WTC11 (cell line): ENCODE results near the gene MALT1. TPM values are rescaled to one million over a fixed set of nuclear protein-coding genes. Genes with fewer than 3 reads are reported as not detected.
"Not testable (repeated sequence)": the region's sequence is repeated elsewhere in the genome, so short reads cannot be mapped to it uniquely, and the experiment has no call there.

Experiments used
- ATAC-seq: fragments of 200-7000 bp; cut with Tn5 transposase; 2 replicates; pipeline ENCODE4 v1.10.0; 2021; ENCODE audit warnings: mild to moderate bottlenecking, moderate library complexity
- CTCF ChIA-PET: fragments of 300-600 bp; sonication (Branson Sonifier 250); formaldehyde crosslinking; loops from one replicate; lab custom pipeline; 2021; ENCODE audit warnings: antibody characterized with exemption; lab: Charles Lee
- POLR2A ChIA-PET: fragments of 350-600 bp; sonication (Branson Sonifier 250); formaldehyde crosslinking; loops from one replicate; lab custom pipeline; 2021; ENCODE audit warnings: antibody characterized with exemption; lab: Charles Lee
- DNase-seq: peaks from one replicate; pipeline ENCODE4 v3.0.0; 2021; ENCODE audit warnings: low spot score
- H3K27ac Mint-ChIP-seq: 2 replicates; pipeline ENCODE4 v1.8.0; 2021; ENCODE audit warnings: mixed read lengths
- H3K27me3 Mint-ChIP-seq: 2 replicates; pipeline ENCODE4 v1.8.0; 2021; ENCODE audit warnings: low read depth, mild to moderate bottlenecking, moderate library complexity, mixed read lengths
- H3K36me3 Mint-ChIP-seq: 2 replicates; pipeline ENCODE4 v1.8.0; 2021; ENCODE audit warnings: mixed read lengths
- H3K4me1 Mint-ChIP-seq: 2 replicates; pipeline ENCODE4 v1.8.0; 2022; ENCODE audit warnings: mixed read lengths
- H3K4me3 Mint-ChIP-seq: 2 replicates; pipeline ENCODE4 v1.8.0; 2021; ENCODE audit warnings: mild to moderate bottlenecking, moderate library complexity, mixed read lengths
- H3K9me3 Mint-ChIP-seq: 2 replicates; pipeline ENCODE4 v1.8.0; 2021; ENCODE audit warnings: mixed read lengths
- CBFB ChIP-seq: sonication (generic); formaldehyde crosslinking; IDR thresholded peaks from 2 replicates; pipeline ENCODE4 v1.8.1; 2022; ENCODE audit warnings: mild to moderate bottlenecking, low read depth, missing genetic modification reagents
- GTF2I ChIP-seq: fragments of 250-450 bp; sonication (Bioruptor Pico); conservative IDR thresholded peaks from 2 replicates; pipeline ENCODE4 v1.4.0; 2021; ENCODE audit warnings: mild to moderate bottlenecking
- IRF2 ChIP-seq: sonication (generic); formaldehyde crosslinking; IDR thresholded peaks from 2 replicates; pipeline ENCODE4 v1.8.0; 2022; ENCODE audit warnings: low read depth, missing genetic modification reagents, borderline replicate concordance
- KAT7 ChIP-seq: sonication (generic); formaldehyde crosslinking; IDR thresholded peaks from 2 replicates; pipeline ENCODE4 v1.8.1; 2023; ENCODE audit warnings: missing genetic modification reagents, mild to moderate bottlenecking, borderline replicate concordance
- MYBL2 ChIP-seq: sonication (generic); formaldehyde crosslinking; IDR thresholded peaks from 2 replicates; pipeline ENCODE4 v1.8.1; 2023; ENCODE audit warnings: mild to moderate bottlenecking, moderate library complexity, missing genetic modification reagents
- NFE2L1 ChIP-seq: sonication (generic); formaldehyde crosslinking; IDR thresholded peaks from 2 replicates; pipeline ENCODE4 v1.8.1; 2023; ENCODE audit warnings: missing genetic modification reagents
- NFYB ChIP-seq: sonication (generic); formaldehyde crosslinking; conservative IDR thresholded peaks from 2 replicates; pipeline ENCODE4 v1.8.0; 2022; ENCODE audit warnings: low read depth, missing genetic modification reagents
- NR2C2 ChIP-seq: sonication (generic); formaldehyde crosslinking; IDR thresholded peaks from 2 replicates; pipeline ENCODE4 v1.8.0; 2022; ENCODE audit warnings: mild to moderate bottlenecking, missing genetic modification reagents
- SOX15 ChIP-seq: fragments of 250-450 bp; sonication (Bioruptor Pico); IDR thresholded peaks from 2 replicates; pipeline ENCODE4 v1.9.0; 2021; ENCODE audit warnings: mild to moderate bottlenecking
- TEAD1 ChIP-seq: sonication (generic); formaldehyde crosslinking; IDR thresholded peaks from 2 replicates; pipeline ENCODE4 v1.8.0; 2022; ENCODE audit warnings: mild to moderate bottlenecking, missing genetic modification reagents
- ZBTB21 ChIP-seq: sonication (generic); formaldehyde crosslinking; IDR thresholded peaks from 2 replicates; pipeline ENCODE4 v1.8.1; 2023; ENCODE audit warnings: mild to moderate bottlenecking, missing genetic modification reagents, borderline replicate concordance
- ZNF263 ChIP-seq: sonication (generic); formaldehyde crosslinking; IDR thresholded peaks from 2 replicates; pipeline ENCODE4 v1.8.1; 2022; ENCODE audit warnings: low read depth, mild to moderate bottlenecking, moderate library complexity, missing genetic modification reagents
- ZNF396 ChIP-seq: fragments of 250-450 bp; sonication (Bioruptor Pico); IDR thresholded peaks from 2 replicates; pipeline ENCODE4 v1.8.0; 2021; ENCODE audit warnings: mild to moderate bottlenecking, moderate library complexity, borderline replicate concordance
- ZNF416 ChIP-seq: fragments of 250-450 bp; sonication (Bioruptor Pico); IDR thresholded peaks from 2 replicates; pipeline ENCODE4 v1.9.0; 2021; ENCODE audit warnings: mild to moderate bottlenecking, inconsistent platforms
- total RNA-seq: library from RNA; stranded (reverse); gene quantifications from 3 replicates; pipeline ENCODE4 v1.2.3, GENCODE V29; 2021
- TF ChIP-seq, protein P1 (sequence below): sonication (generic); formaldehyde crosslinking; IDR thresholded peaks from 2 replicates; pipeline ENCODE4 v1.8.1; 2023; ENCODE audit warnings: mild to moderate bottlenecking, missing genetic modification reagents
- TF ChIP-seq, protein P2 (sequence below): fragments of 250-450 bp; sonication (Bioruptor Pico); IDR thresholded peaks from 2 replicates; pipeline ENCODE4 v1.9.0; 2021; ENCODE audit warnings: mild to moderate bottlenecking
- TF ChIP-seq, protein P3 (sequence below): sonication (generic); formaldehyde crosslinking; IDR thresholded peaks from 2 replicates; pipeline ENCODE4 v1.8.1; 2022; ENCODE audit warnings: low read depth, missing genetic modification reagents, borderline replicate concordance
- TF ChIP-seq, protein P4 (sequence below): sonication (generic); formaldehyde crosslinking; IDR thresholded peaks from 2 replicates; pipeline ENCODE4 v1.8.1; 2023; ENCODE audit warnings: mild to moderate bottlenecking, missing genetic modification reagents, borderline replicate concordance

The MALT1 gene
- total RNA-seq, 1 experiment from 2014 or later: 13.2 TPM

DNA sequence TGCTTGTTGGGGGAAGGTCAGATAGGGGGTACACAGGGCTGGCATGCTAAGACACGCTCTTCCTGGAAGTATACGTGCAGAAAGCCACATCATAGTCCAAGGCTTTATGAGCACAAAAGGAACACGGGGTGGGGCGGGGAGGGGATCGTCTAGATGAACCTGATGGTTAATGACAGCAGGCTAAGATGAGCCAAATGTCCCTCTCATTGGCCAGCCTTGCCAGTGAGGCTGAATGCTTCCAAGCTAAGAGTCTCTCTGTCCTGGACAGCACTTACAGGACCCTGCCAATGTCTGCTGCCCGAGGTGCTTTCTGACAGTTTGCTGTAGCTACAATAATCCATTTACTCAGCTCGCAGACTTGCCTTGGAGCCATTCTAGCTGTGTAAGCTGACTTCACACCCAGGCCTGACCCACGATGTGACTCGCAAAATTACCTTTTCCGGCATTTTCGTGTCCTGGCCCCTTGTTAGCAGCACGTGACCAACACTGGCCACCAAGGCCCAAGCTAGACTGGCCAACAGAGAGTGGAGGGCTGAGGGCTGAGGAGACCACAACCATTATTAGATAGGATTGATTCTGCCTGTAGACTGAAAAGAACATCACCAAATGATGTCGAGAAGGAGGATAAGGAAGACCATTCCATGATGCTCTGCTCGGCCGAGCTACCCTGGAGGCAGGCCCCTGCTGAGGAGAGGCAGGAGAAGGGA is 84.2 kb downstream of the MALT1 start:
- TF ChIP-seq, protein P1, sequence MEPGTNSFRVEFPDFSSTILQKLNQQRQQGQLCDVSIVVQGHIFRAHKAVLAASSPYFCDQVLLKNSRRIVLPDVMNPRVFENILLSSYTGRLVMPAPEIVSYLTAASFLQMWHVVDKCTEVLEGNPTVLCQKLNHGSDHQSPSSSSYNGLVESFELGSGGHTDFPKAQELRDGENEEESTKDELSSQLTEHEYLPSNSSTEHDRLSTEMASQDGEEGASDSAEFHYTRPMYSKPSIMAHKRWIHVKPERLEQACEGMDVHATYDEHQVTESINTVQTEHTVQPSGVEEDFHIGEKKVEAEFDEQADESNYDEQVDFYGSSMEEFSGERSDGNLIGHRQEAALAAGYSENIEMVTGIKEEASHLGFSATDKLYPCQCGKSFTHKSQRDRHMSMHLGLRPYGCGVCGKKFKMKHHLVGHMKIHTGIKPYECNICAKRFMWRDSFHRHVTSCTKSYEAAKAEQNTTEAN (CRISPR knock-in tag): no peak
- TF ChIP-seq ZNF263 (CRISPR knock-in tag) (no peak), KAT7 (CRISPR knock-in tag) (no peak), GTF2I (CRISPR knock-in tag) (no peak), NFE2L1 (CRISPR knock-in tag) (no peak), NR2C2 (CRISPR knock-in tag) (no peak), IRF2 (CRISPR knock-in tag) (no peak), SOX15 (CRISPR knock-in tag) (no peak)
- Mint-ChIP-seq H3K27me3 (no peaks in the 10 kb centered on the region), H3K4me1 (peaks cover 5% of the 10 kb centered on the region), H3K27ac (no peak overlapping the region), H3K9me3 (no peaks in the 10 kb centered on the region), H3K36me3 (no peaks in the 10 kb centered on the region), H3K4me3 (no peak overlapping the region)
- ChIA-PET CTCF (interaction anchor here (1.0 to 4.5 kb wide), 5 partner anchors 8 to 225 kb away, joined by 4 to 29 read pairs (median 6); no protein-coding TSS in a partner anchor), POLR2A (no interaction called here)
- ATAC-seq: no peak
- DNase-seq: no peak

DNA sequence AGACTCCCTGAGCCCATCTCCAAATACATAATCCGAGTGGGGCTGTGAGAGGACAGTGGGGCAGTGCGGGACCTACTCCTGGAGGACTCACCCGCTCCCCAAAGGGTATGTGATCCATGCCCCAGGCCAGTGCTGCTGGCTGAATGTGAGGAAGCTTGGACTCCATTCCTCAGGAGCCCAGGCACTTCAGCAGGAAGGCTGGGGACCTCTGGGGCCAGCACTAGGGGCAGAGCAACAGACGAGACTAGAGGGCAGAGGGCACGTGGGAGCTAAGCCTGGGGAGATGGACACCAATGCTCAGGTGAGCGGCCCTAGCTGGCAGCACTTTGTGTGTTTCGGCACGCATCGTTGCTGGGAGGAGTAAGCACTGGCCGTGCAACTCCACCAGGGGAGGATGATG is 84.9 kb downstream of the MALT1 start:
- no peaks in the 10 kb centered on the region for H3K36me3 Mint-ChIP-seq
- H3K9me3 Mint-ChIP-seq: no peaks in the 10 kb centered on the region
- ATAC-seq (no peak), DNase-seq (no peak)
- ChIA-PET POLR2A (no interaction called here), CTCF (interaction anchor here (1.0 to 1.5 kb wide), 3 partner anchors 8 to 226 kb away, joined by 4 to 11 read pairs (median 5); no protein-coding TSS in a partner anchor)
- H3K27me3 Mint-ChIP-seq: no peaks in the 10 kb centered on the region
- no peak overlapping the region for H3K4me3 Mint-ChIP-seq
- TF ChIP-seq CBFB: no peak
- H3K4me1 Mint-ChIP-seq: peaks cover 5% of the 10 kb centered on the region
- H3K27ac Mint-ChIP-seq: no peak overlapping the region

DNA sequence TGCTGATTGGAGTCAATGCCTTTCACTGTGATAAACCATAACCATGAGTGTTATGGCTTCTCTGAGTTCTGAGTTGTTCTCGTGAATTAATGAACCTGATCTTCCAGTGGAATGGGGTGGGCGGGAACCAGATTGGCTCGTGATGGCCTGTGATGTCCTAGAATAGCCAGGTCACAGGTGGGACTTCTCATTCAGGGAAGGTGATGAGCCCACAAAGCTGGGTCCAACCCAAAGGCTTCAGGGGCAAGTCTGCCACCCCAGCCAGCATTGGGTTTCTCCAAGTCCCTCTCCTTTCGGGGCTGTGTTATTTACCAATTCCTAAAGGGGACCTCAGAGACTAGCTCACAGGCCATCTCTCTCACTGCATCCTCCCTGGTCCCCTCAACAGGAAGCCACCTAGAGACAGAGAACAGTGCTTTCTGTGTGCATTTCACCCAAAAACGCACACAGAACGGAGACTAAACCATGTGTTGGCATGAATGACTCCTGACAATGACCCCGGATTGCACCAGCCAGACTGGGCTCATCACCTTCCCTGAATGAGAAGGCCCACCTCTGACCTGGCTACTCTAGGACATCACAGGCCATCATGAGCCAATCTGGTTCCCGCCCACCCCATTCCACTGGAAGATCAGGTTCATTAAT is 85.5 kb downstream of the MALT1 start:
- TF ChIP-seq MYBL2 (CRISPR knock-in tag) (no peak), NFE2L1 (CRISPR knock-in tag) (no peak)
- TF ChIP-seq, protein P2, sequence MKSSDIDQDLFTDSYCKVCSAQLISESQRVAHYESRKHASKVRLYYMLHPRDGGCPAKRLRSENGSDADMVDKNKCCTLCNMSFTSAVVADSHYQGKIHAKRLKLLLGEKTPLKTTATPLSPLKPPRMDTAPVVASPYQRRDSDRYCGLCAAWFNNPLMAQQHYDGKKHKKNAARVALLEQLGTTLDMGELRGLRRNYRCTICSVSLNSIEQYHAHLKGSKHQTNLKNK (CRISPR knock-in tag): no peak
- Mint-ChIP-seq H3K9me3 (no peaks in the 10 kb centered on the region), H3K4me3 (no peak overlapping the region), H3K36me3 (no peaks in the 10 kb centered on the region), H3K4me1 (peaks cover 5% of the 10 kb centered on the region), H3K27me3 (no peaks in the 10 kb centered on the region), H3K27ac (no peak overlapping the region)
- ATAC-seq (no peak), DNase-seq (no peak)
- CTCF ChIA-PET: interaction anchor here (0.6 to 1.5 kb wide), 3 partner anchors 11 to 314 kb away, joined by 3 to 5 read pairs (median 4); no protein-coding TSS in a partner anchor
- POLR2A ChIA-PET: no interaction called here

DNA sequence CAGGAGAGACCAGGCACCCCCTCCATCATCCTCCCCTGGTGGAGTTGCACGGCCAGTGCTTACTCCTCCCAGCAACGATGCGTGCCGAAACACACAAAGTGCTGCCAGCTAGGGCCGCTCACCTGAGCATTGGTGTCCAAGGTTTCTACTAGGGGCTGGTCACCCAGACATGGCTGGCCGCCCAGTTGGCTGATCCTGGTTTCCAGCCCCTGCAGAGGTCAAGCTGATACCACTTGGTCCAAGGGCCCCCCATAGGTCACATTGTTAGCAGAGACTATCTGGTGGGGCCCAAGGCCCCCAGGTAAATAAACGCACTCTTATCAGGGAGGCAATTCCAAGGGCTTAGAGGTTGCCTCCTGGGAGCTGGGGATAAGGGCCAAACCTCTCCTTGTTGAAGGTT is 86.1 kb downstream of the MALT1 start:
- CTCF ChIA-PET: interaction anchor here (0.6 kb wide), 1 partner anchor 313 kb away, joined by 3 read pairs; no protein-coding TSS in a partner anchor

DNA sequence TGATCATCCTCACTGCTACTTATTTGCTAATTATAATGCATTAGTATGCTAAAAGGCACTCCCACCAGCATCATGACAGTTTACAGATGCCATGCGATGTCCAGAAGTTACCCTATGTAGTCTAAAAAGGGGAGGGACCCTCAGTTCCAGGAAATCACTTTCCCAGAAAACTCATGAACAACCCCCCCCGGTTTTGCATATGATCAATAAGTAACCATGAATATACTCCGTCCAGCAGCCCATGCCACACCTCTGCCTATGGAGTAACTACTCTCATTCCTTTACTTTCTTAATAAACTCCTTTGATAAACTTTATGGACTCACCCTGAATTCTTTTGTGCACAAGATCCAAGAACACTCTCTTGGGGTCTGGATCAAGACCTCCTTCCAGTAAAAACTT is 86.8 kb downstream of the MALT1 start:
- no peak for DNase-seq
- Mint-ChIP-seq H3K36me3 (no peaks in the 10 kb centered on the region), H3K27ac (no peak overlapping the region), H3K27me3 (no peaks in the 10 kb centered on the region), H3K4me3 (no peak overlapping the region), H3K4me1 (peaks cover 11% of the 10 kb centered on the region), H3K9me3 (no peaks in the 10 kb centered on the region)
- CTCF ChIA-PET: no interaction called here
- no peak for ATAC-seq
- POLR2A ChIA-PET: no interaction called here
- TF ChIP-seq ZNF396 (CRISPR knock-in tag) (no peak), TEAD1 (CRISPR knock-in tag) (no peak), ZNF416 (CRISPR knock-in tag) (no peak), NFYB (no peak), ZBTB21 (CRISPR knock-in tag) (no peak)
- TF ChIP-seq, protein P3, sequence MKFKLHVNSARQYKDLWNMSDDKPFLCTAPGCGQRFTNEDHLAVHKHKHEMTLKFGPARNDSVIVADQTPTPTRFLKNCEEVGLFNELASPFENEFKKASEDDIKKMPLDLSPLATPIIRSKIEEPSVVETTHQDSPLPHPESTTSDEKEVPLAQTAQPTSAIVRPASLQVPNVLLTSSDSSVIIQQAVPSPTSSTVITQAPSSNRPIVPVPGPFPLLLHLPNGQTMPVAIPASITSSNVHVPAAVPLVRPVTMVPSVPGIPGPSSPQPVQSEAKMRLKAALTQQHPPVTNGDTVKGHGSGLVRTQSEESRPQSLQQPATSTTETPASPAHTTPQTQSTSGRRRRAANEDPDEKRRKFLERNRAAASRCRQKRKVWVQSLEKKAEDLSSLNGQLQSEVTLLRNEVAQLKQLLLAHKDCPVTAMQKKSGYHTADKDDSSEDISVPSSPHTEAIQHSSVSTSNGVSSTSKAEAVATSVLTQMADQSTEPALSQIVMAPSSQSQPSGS (CRISPR knock-in tag): no peak
- TF ChIP-seq, protein P4, sequence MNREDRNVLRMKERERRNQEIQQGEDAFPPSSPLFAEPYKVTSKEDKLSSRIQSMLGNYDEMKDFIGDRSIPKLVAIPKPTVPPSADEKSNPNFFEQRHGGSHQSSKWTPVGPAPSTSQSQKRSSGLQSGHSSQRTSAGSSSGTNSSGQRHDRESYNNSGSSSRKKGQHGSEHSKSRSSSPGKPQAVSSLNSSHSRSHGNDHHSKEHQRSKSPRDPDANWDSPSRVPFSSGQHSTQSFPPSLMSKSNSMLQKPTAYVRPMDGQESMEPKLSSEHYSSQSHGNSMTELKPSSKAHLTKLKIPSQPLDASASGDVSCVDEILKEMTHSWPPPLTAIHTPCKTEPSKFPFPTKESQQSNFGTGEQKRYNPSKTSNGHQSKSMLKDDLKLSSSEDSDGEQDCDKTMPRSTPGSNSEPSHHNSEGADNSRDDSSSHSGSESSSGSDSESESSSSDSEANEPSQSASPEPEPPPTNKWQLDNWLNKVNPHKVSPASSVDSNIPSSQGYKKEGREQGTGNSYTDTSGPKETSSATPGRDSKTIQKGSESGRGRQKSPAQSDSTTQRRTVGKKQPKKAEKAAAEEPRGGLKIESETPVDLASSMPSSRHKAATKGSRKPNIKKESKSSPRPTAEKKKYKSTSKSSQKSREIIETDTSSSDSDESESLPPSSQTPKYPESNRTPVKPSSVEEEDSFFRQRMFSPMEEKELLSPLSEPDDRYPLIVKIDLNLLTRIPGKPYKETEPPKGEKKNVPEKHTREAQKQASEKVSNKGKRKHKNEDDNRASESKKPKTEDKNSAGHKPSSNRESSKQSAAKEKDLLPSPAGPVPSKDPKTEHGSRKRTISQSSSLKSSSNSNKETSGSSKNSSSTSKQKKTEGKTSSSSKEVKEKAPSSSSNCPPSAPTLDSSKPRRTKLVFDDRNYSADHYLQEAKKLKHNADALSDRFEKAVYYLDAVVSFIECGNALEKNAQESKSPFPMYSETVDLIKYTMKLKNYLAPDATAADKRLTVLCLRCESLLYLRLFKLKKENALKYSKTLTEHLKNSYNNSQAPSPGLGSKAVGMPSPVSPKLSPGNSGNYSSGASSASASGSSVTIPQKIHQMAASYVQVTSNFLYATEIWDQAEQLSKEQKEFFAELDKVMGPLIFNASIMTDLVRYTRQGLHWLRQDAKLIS (CRISPR knock-in tag): no peak

More for the DNA sequence above, 86.1 kb downstream of the MALT1 start:
- DNase-seq, H3K4me3 Mint-ChIP-seq, POLR2A ChIA-PET, H3K27me3 Mint-ChIP-seq, H3K36me3 Mint-ChIP-seq, ATAC-seq, H3K4me1 Mint-ChIP-seq, H3K9me3 Mint-ChIP-seq, H3K27ac Mint-ChIP-seq: not testable (repeated sequence)
